Lung (tissue), 12 donors: ENCODE data around the gene VCAN. TPM values are rescaled to one million over a fixed set of nuclear protein-coding genes. Genes with fewer than 3 reads are reported as not detected.

ENCODE experiments used
- ATAC-seq: fragments of 200-7000 bp; cut with Tn5 transposase; one replicate; pipeline ENCODE4 v1.9.1; 2020; ENCODE audit warnings: moderate number of reproducible peaks; ENCODE audit not compliant: insufficient read depth, low FRiP score
- DNase-seq, 3 donors: peaks; one replicate each; pipeline ENCODE4 v3.0.0-alpha.2; 2013 to 2017
- H3K27ac ChIP-seq, 2 donors: one replicate each; pipeline ENCODE4 v1.5.1; 2013; ENCODE audit warnings: mild to moderate bottlenecking in 2 of 2, moderate library complexity in 2 of 2, control low read depth in 1 of 2, inconsistent platforms in 1 of 2, low read depth in 1 of 2, low read length in 1 of 2
- H3K27me3 ChIP-seq, 3 donors: one replicate each; pipeline ENCODE4 v1.5.1; 2013; ENCODE audit warnings: low read length in 2 of 3; ENCODE audit not compliant: control insufficient read depth in 3 of 3, insufficient read depth in 3 of 3
- H3K36me3 ChIP-seq, 4 donors: one replicate each; pipeline ENCODE4 v1.5.1; 2013; ENCODE audit warnings: low read length in 4 of 4, mild to moderate bottlenecking in 1 of 4, moderate library complexity in 1 of 4; ENCODE audit not compliant: control insufficient read depth in 4 of 4, insufficient read depth in 4 of 4
- H3K4me1 ChIP-seq, 5 donors: one replicate each; pipeline ENCODE4 v1.5.1; 2013; ENCODE audit warnings: low read length in 5 of 5, mild to moderate bottlenecking in 2 of 5, moderate library complexity in 1 of 5; ENCODE audit not compliant: control insufficient read depth in 5 of 5, insufficient read depth in 5 of 5
- H3K4me3 ChIP-seq: one replicate; pipeline ENCODE4 v1.5.1; 2013; ENCODE audit warnings: mild to moderate bottlenecking, control low read depth, moderate library complexity
- H3K9ac ChIP-seq, 2 donors: one replicate each; pipeline ENCODE4 v1.5.1; 2013; ENCODE audit warnings: low read length in 2 of 2, control low read depth in 1 of 2; ENCODE audit not compliant: insufficient read depth in 1 of 2
- H3K9me3 ChIP-seq, 4 donors: one replicate each; pipeline ENCODE4 v1.5.1; 2013; ENCODE audit warnings: low read length in 3 of 4, mild to moderate bottlenecking in 1 of 4, moderate library complexity in 1 of 4; ENCODE audit not compliant: control insufficient read depth in 4 of 4, insufficient read depth in 3 of 4
- WGBS, 2 donors: extraction: QIAGEN DNeasy Blood & Tissue Kit; methylation state at CpG; one replicate each; pipeline ENCODE4 v1.1.7; 2013; 5-methylcytosine and 5-hydroxymethylcytosine counted together
- polyA plus RNA-seq, 2 donors: library from polyadenylated mRNA; stranded (reverse); fragments of 200-250 nt; gene quantifications; one replicate each; pipeline ENCODE4 v1.2.1, GENCODE V29; 2013
- total RNA-seq, 2 donors: library from RNA; depleted of rRNA in 1 of 2; stranded (reverse); fragments of >200 nt in 1 of 2; gene quantifications; one replicate each; pipeline ENCODE4 v1.2.1, GENCODE V29; 2014 to 2021
- TF ChIP-seq, protein P1 (sequence below): IDR thresholded peaks from 2 replicates; pipeline ENCODE4 v1.5.1; 2012; ENCODE audit warnings: mild to moderate bottlenecking; ENCODE audit errors: control extremely low read depth, extremely low read depth
- donor health status: control.
- donor health status: control.
- donor health status: Bipolar disorder and iron deficiency.
- donor health status: healthy.
- donor health status: DM: yes; HTN: yes; CAD: no.

VCAN gene
- total and polyA plus RNA-seq, 4 donors, result 11.6 to 276 (median 156) TPM

DNA sequence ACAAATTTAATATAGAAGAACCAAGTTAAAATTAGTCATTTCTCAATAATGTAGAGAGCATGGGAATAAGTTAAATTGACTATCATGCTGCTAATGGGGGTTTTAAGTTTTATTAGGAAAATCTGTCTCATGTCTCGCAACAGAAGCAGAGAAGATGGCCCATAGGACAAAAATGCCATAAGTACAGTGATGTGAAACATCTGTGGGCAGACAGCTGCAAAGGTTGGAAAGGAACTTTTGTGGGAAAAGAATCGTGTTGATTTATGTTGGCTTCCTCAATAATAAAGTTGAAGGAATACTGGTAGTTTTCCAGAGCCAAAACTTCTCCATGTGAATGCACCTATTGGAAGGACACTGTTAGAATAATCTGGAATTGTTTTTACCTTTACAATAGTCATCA lies 44.8 kb downstream of the VCAN start:
- peak in 2 of 3 donors; percentile 38 to 66 for DNase-seq
- WGBS, 2 donors, result 72 to 80% methylated on average over 2 of the region's 2 CpGs

DNA sequence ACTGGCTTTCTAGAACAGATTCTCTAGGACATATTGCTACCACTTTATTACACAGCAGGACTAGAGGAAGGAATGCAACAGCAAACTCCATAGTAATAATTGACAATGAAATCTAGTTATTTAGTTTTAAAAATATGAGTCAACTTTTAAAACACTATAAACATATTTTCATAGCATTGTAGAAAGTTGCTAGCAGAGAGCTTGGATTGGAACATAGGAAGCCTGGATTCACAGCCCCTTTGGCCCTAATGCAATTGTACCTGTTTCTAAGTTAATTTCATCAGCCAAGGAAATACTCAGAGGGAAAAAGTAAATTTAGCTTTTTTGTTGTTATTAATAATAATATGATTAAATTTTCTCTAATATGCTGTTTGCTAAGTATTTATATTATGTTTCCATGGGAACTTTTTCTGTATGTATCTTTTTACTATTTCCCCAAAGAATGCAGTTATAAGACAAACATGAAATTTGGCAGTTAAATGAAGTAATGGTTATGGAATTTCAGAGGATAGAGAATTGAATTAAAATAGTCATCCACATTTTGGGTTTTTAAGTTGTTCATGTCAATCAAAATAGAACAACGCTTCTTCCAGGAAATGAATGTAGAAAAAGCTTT lies 45.6 kb downstream of the VCAN start:
- ATAC-seq, result no peak
- 62 to 74% methylated on average over 1 of the region's 1 CpG for WGBS, 2 donors
- Histone ChIP-seq H3K27me3 (no peaks in the 10 kb centered on the region), H3K27ac (no peak overlapping the region), H3K9me3 (no peaks in the 10 kb centered on the region), H3K9ac (no peak overlapping the region), H3K36me3 (peaks cover 0 to 43% (median 17%) of the 10 kb centered on the region in 4 donors), H3K4me3 (no peak overlapping the region), H3K4me1 (peaks cover 0 to 18% (median 0%) of the 10 kb centered on the region in 5 donors)
- peak in 1 of 3 donors; percentile 39 for DNase-seq
- TF ChIP-seq, protein P1, sequence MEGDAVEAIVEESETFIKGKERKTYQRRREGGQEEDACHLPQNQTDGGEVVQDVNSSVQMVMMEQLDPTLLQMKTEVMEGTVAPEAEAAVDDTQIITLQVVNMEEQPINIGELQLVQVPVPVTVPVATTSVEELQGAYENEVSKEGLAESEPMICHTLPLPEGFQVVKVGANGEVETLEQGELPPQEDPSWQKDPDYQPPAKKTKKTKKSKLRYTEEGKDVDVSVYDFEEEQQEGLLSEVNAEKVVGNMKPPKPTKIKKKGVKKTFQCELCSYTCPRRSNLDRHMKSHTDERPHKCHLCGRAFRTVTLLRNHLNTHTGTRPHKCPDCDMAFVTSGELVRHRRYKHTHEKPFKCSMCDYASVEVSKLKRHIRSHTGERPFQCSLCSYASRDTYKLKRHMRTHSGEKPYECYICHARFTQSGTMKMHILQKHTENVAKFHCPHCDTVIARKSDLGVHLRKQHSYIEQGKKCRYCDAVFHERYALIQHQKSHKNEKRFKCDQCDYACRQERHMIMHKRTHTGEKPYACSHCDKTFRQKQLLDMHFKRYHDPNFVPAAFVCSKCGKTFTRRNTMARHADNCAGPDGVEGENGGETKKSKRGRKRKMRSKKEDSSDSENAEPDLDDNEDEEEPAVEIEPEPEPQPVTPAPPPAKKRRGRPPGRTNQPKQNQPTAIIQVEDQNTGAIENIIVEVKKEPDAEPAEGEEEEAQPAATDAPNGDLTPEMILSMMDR, result no peak

More for the DNA sequence above, 44.8 kb downstream of the VCAN start:
- peak overlapping the region in 1 of 2 donors; percentile 38 for H3K9ac ChIP-seq
- peaks cover 0 to 18% (median 0%) of the 10 kb centered on the region in 5 donors for H3K4me1 ChIP-seq
- H3K4me3 ChIP-seq, result no peak overlapping the region
- H3K27ac ChIP-seq, result no peak overlapping the region
- peaks cover 0 to 38% (median 16%) of the 10 kb centered on the region in 4 donors for H3K36me3 ChIP-seq
- H3K27me3 ChIP-seq, result no peaks in the 10 kb centered on the region
- TF ChIP-seq, protein P1, result no peak
- ATAC-seq, result no peak
- peaks cover 0 to 2% (median 0%) of the 10 kb centered on the region in 4 donors for H3K9me3 ChIP-seq

DNA sequence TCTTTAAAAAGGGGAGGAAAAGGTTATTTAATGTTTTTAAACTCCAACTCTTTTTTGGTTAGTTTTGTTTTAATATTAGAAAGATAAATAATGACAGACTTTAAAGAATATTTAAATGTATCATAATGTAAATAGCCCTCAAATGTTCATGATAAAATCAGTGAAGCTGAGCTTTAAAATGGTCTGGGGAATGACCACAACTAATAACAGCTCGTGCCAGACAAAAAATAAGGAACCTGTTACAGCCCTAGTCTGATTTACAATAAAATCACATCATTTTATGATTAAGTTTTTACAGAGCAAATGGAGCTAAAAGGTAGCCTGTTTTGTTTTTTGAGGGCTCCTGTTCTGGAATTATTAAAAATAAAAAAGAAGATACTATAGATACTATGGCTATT lies 46.1 kb downstream of the VCAN start:
- WGBS, 2 donors, result 69 to 75% methylated on average over 1 of the region's 1 CpG
- Histone ChIP-seq H3K27me3 (no peaks in the 10 kb centered on the region), H3K9ac (no peak overlapping the region), H3K36me3 (peaks cover 0 to 41% (median 15%) of the 10 kb centered on the region in 4 donors), H3K9me3 (no peaks in the 10 kb centered on the region), H3K4me3 (no peak overlapping the region), H3K4me1 (peaks cover 0 to 14% (median 0%) of the 10 kb centered on the region in 5 donors), H3K27ac (no peak overlapping the region)
- TF ChIP-seq, protein P1, result no peak
- ATAC-seq, result no peak
- no peak for DNase-seq
